ENCODE measurements around the gene MSI2.

DNA sequence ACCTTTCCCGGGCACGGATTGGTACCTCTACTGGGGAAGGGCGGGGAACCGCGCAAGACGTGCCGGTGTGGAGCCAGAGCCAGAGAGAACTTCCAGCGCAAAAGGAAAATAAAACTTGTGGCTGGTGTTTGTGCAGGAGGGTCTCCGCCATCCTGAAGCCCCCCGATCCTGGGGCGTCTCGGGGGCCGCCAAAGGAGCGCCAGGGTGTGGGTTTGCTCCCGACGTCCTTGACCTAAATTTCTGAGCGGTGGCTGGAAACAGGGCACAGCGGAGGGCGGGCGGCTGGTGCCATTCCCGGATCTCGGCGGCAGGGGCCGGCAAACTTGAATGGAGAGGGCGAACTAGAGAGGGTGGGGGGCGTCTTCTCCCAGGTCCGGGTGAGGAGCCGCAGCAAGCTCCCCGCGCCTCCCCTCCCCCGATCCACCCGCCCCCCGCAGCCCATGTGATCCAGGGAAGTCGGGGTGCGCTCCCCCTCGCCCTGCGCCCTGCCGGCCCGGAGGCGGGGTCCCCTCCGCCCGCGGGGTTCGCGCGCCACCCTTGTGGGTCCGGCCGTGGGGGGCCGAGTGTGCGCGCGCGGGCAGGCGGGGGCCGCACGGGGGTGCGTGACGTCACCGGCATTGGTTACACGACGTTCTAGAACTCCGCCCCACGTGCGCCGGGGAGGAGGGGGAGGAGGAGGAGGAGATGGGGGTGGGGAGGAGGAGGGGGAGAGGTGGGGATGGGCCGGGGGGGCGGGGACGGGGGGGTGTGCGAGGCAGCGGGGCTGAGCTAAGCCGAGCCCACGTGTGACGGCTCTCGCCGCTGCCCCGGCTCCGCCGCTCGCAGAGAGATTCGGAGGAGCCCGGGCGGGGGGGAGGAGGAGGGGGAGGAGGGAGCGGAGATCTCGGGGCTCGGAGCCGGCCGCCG is at the start of gene MSI2:
- no peak for TF ChIP-seq CTCF (IDR thresholded peaks at IDR 0.05)
- TF ChIP-seq POLR2A (IDR thresholded peaks at IDR 0.05) = peak in 1 of 2 donors; percentile 22
- peak; percentile 66 to 80 (median 73) for TF ChIP-seq POLR2AphosphoS5 (IDR thresholded peaks at IDR 0.05)
- peak; percentile 31 to 86 (median 82) for TF ChIP-seq EP300 (IDR thresholded peaks at IDR 0.05)

Data from sigmoid colon (tissue), 4 donors.